Measurements from ENCODE around the gene KRT74.
"Not testable (repeated sequence)": the region's sequence is repeated elsewhere in the genome, so short reads cannot be mapped to it uniquely, and the experiment has no call there.

Gene KRT74

DNA sequence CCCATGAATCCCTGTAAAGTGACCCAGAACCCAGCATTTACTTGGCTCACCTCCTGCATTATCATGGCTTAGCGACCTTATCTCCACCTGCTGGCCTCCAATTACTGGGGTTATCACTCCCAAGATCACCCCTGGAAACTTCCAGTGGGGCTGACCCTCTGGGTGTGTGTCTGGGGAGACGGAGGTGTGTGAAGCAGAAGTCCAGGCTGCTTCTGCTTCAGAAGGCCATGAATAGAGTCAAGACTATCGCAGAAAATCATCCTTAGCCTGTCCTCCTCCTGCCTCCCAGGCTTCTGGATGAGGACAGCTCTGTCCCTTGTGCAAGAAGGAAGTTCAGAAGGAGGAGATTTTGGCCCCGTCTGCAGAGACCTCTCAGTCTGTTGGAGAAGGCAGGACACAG is 28.0 kb upstream of the KRT74 start:
- Histone ChIP-seq H3K27ac (ENCODE audit: low read depth, low read length) (no peak overlapping the region), H3K4me3 (ENCODE audit: low read depth, low read length) (no peak overlapping the region), H3K9ac (ENCODE audit: low read depth, low read length) (no peak overlapping the region), H3K27me3 (ENCODE audit: control insufficient read depth, insufficient read depth, low read length) (peaks cover 23% of the 10 kb centered on the region), H3K4me1 (ENCODE audit: control insufficient read depth, insufficient read depth, low read length) (no peaks in the 10 kb centered on the region), H3K9me3 (ENCODE audit: control insufficient read depth, insufficient read depth, low read length) (no peaks in the 10 kb centered on the region), H3K36me3 (ENCODE audit: control insufficient read depth, insufficient read depth, low read length) (no peaks in the 10 kb centered on the region)

GRCh38 chr12:52600941-52601481 is 27.4 kb upstream of the KRT74 start, which contains the start of gene KRT72:
Gene KRT72 (minus strand): TSS chr12:52601463. CDS start chr12:52601452, 11 bp downstream.
- peaks cover 23% of the 10 kb centered on the region for H3K27me3 ChIP-seq (ENCODE audit: control insufficient read depth, insufficient read depth, low read length)
- no peaks in the 10 kb centered on the region for H3K36me3 ChIP-seq (ENCODE audit: control insufficient read depth, insufficient read depth, low read length)
- H3K4me1 ChIP-seq (ENCODE audit: control insufficient read depth, insufficient read depth, low read length): no peaks in the 10 kb centered on the region
- H3K9ac ChIP-seq (ENCODE audit: low read depth, low read length): no peak within 1 kb of the TSS
- H3K4me3 ChIP-seq (ENCODE audit: low read depth, low read length): no peak within 1 kb of the TSS
- no peak within 1 kb of the TSS for H3K27ac ChIP-seq (ENCODE audit: low read depth, low read length)
- H3K9me3 ChIP-seq (ENCODE audit: control insufficient read depth, insufficient read depth, low read length): no peaks in the 10 kb centered on the region

DNA sequence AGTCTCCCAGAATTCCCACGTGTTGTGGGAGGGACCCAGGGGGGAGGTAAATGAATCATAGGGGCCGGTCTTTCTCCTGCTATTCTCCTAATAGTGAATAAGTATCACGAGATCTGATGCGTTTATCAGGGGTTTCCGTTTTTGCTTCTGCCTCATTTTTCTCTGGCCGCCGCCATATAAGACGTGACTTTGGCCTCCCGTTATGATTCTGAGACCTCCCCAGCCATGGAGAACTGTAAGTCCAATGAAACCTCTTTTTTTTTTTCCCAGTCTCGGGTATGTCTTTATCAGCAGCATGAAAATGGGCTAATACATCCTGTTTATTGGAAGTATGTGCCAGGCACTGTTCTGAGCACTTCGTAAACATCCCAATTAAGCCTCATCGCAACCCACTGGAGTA is 26.8 kb upstream of the KRT74 start:
- Histone ChIP-seq H3K9me3 (ENCODE audit: control insufficient read depth, insufficient read depth, low read length) (no peaks in the 10 kb centered on the region), H3K27ac (ENCODE audit: low read depth, low read length) (no peak overlapping the region), H3K4me3 (ENCODE audit: low read depth, low read length) (no peak overlapping the region), H3K36me3 (ENCODE audit: control insufficient read depth, insufficient read depth, low read length) (no peaks in the 10 kb centered on the region), H3K27me3 (ENCODE audit: control insufficient read depth, insufficient read depth, low read length) (peaks cover 23% of the 10 kb centered on the region), H3K9ac (ENCODE audit: low read depth, low read length) (no peak overlapping the region), H3K4me1 (ENCODE audit: control insufficient read depth, insufficient read depth, low read length) (no peaks in the 10 kb centered on the region)

GRCh38 chr12:52600071-52600470 is 26.4 kb upstream of the KRT74 start:
- Histone ChIP-seq H3K4me3 (ENCODE audit: low read depth, low read length) (no peak overlapping the region), H3K27ac (ENCODE audit: low read depth, low read length) (no peak overlapping the region), H3K9ac (ENCODE audit: low read depth, low read length) (no peak overlapping the region), H3K36me3 (ENCODE audit: control insufficient read depth, insufficient read depth, low read length) (no peaks in the 10 kb centered on the region), H3K4me1 (ENCODE audit: control insufficient read depth, insufficient read depth, low read length) (no peaks in the 10 kb centered on the region), H3K9me3 (ENCODE audit: control insufficient read depth, insufficient read depth, low read length) (no peaks in the 10 kb centered on the region), H3K27me3 (ENCODE audit: control insufficient read depth, insufficient read depth, low read length) (peaks cover 23% of the 10 kb centered on the region)

GRCh38 chr12:52598966-52599365 is 25.3 kb upstream of the KRT74 start:
- Histone ChIP-seq H3K27ac (ENCODE audit: low read depth, low read length) (no peak overlapping the region), H3K27me3 (ENCODE audit: control insufficient read depth, insufficient read depth, low read length) (peaks cover 23% of the 10 kb centered on the region)

DNA sequence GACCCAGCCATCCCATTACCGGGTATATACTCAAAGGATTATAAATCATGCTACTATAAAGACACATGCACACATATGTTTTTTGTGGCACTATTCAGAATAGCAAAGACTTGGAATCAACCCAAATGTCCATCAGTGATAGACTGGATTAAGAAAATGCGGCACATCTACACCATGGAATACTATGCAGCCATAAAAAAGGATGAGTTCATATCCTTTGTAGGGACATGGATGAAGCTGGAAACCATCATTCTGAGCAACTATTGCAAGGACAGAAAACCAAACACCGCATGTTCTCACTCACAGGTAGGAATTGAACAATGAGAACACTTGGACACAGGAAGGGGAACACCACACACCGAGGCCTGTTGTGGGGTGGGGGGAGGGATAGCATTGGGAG is 20.6 kb upstream of the KRT74 start:
- not testable (repeated sequence) for H3K36me3 ChIP-seq (ENCODE audit: control insufficient read depth, insufficient read depth, low read length); H3K9ac ChIP-seq (ENCODE audit: low read depth, low read length); H3K27me3 ChIP-seq (ENCODE audit: control insufficient read depth, insufficient read depth, low read length); H3K4me3 ChIP-seq (ENCODE audit: low read depth, low read length); H3K4me1 ChIP-seq (ENCODE audit: control insufficient read depth, insufficient read depth, low read length); H3K27ac ChIP-seq (ENCODE audit: low read depth, low read length)
- peaks cover 13% of the 10 kb centered on the region for H3K9me3 ChIP-seq (ENCODE audit: control insufficient read depth, insufficient read depth, low read length)

More at GRCh38 chr12:52598966-52599365, 25.3 kb upstream of the KRT74 start:
- H3K9me3 ChIP-seq (ENCODE audit: control insufficient read depth, insufficient read depth, low read length): no peaks in the 10 kb centered on the region
- no peaks in the 10 kb centered on the region for H3K36me3 ChIP-seq (ENCODE audit: control insufficient read depth, insufficient read depth, low read length)
- H3K4me3 ChIP-seq (ENCODE audit: low read depth, low read length): no peak overlapping the region
- H3K9ac ChIP-seq (ENCODE audit: low read depth, low read length): no peak overlapping the region
- no peaks in the 10 kb centered on the region for H3K4me1 ChIP-seq (ENCODE audit: control insufficient read depth, insufficient read depth, low read length)

GRCh38 chr12:52591521-52591920 is 17.9 kb upstream of the KRT74 start:
- Histone ChIP-seq H3K27ac (ENCODE audit: low read depth, low read length) (no peak overlapping the region), H3K27me3 (ENCODE audit: control insufficient read depth, insufficient read depth, low read length) (no peaks in the 10 kb centered on the region), H3K4me1 (ENCODE audit: control insufficient read depth, insufficient read depth, low read length) (no peaks in the 10 kb centered on the region), H3K4me3 (ENCODE audit: low read depth, low read length) (no peak overlapping the region), H3K9me3 (ENCODE audit: control insufficient read depth, insufficient read depth, low read length) (peaks cover 13% of the 10 kb centered on the region), H3K9ac (ENCODE audit: low read depth, low read length) (no peak overlapping the region), H3K36me3 (ENCODE audit: control insufficient read depth, insufficient read depth, low read length) (no peaks in the 10 kb centered on the region)

DNA sequence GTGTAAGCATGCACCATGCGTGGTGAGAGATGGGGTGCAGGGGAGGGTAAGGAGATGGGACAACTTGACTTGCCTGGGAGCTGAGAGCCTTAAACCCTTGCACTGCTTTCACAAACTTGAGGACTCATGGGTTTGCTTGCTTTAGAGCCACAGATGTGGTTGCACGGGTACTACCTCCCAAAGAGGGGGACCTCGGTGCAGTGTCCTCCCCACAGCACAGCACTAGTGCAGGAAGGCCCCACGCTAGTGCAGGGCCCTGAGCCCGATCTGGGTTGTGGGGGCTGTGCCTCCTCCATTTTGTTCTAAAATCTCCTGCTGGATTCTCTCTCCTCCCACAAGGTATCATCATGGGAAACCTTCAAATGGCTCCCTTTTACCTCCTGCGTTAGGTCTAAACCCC is 16.4 kb upstream of the KRT74 start:
- H3K27ac ChIP-seq (ENCODE audit: low read depth, low read length): no peak overlapping the region
- H3K4me1 ChIP-seq (ENCODE audit: control insufficient read depth, insufficient read depth, low read length): no peaks in the 10 kb centered on the region
- no peaks in the 10 kb centered on the region for H3K36me3 ChIP-seq (ENCODE audit: control insufficient read depth, insufficient read depth, low read length)
- H3K9ac ChIP-seq (ENCODE audit: low read depth, low read length): no peak overlapping the region
- H3K9me3 ChIP-seq (ENCODE audit: control insufficient read depth, insufficient read depth, low read length): peaks cover 13% of the 10 kb centered on the region
- no peak overlapping the region for H3K4me3 ChIP-seq (ENCODE audit: low read depth, low read length)
- H3K27me3 ChIP-seq (ENCODE audit: control insufficient read depth, insufficient read depth, low read length): no peaks in the 10 kb centered on the region

- no peaks in the 10 kb centered on the region for H3K27me3 ChIP-seq (ENCODE audit: control insufficient read depth, insufficient read depth, low read length)
- peaks cover 13% of the 10 kb centered on the region for H3K9me3 ChIP-seq (ENCODE audit: control insufficient read depth, insufficient read depth, low read length)
- H3K4me3 ChIP-seq (ENCODE audit: low read depth, low read length): no peak overlapping the region
Observed at GRCh38 chr12:52587563-52587962, 13.9 kb upstream of the KRT74 start.

DNA sequence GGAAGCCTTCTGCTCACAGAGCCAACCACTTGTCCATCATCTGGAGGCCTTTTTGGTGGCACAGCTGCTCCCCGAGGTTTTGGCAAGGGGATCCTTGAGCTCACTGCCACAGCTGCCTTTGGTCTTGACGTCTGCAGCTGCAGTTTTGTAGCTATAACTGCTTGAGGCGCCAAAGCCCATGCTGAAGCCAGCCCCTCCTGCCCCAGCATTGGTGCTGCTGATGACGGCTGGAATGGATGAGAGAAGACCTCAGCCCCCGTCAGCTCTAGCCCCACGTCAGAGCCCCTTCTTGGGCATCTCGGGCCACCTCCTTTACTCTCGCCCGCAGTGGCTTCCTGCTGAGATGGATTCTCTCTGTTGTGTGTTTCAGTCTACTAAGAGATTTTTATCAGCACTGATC is 12.3 kb upstream of the KRT74 start:
- Histone ChIP-seq H3K27ac (ENCODE audit: low read depth, low read length) (no peak overlapping the region), H3K4me3 (ENCODE audit: low read depth, low read length) (no peak overlapping the region), H3K27me3 (ENCODE audit: control insufficient read depth, insufficient read depth, low read length) (no peaks in the 10 kb centered on the region), H3K9ac (ENCODE audit: low read depth, low read length) (no peak overlapping the region), H3K9me3 (ENCODE audit: control insufficient read depth, insufficient read depth, low read length) (peaks cover 4% of the 10 kb centered on the region; the same call in 1 of the 2 replicates), H3K4me1 (ENCODE audit: control insufficient read depth, insufficient read depth, low read length) (no peaks in the 10 kb centered on the region), H3K36me3 (ENCODE audit: control insufficient read depth, insufficient read depth, low read length) (no peaks in the 10 kb centered on the region)

More at GRCh38 chr12:52587563-52587962, 13.9 kb upstream of the KRT74 start:
- Histone ChIP-seq H3K27ac (ENCODE audit: low read depth, low read length) (no peak overlapping the region), H3K9ac (ENCODE audit: low read depth, low read length) (no peak overlapping the region), H3K4me1 (ENCODE audit: control insufficient read depth, insufficient read depth, low read length) (no peaks in the 10 kb centered on the region), H3K36me3 (ENCODE audit: control insufficient read depth, insufficient read depth, low read length) (no peaks in the 10 kb centered on the region)

GRCh38 chr12:52585066-52585465 is 11.4 kb upstream of the KRT74 start:
- no peak overlapping the region for H3K9ac ChIP-seq (ENCODE audit: low read depth, low read length)
- no peaks in the 10 kb centered on the region for H3K36me3 ChIP-seq (ENCODE audit: control insufficient read depth, insufficient read depth, low read length)
- no peaks in the 10 kb centered on the region for H3K9me3 ChIP-seq (ENCODE audit: control insufficient read depth, insufficient read depth, low read length)
- no peak overlapping the region for H3K4me3 ChIP-seq (ENCODE audit: low read depth, low read length)
- H3K27ac ChIP-seq (ENCODE audit: low read depth, low read length): no peak overlapping the region
- H3K27me3 ChIP-seq (ENCODE audit: control insufficient read depth, insufficient read depth, low read length): no peaks in the 10 kb centered on the region
- H3K4me1 ChIP-seq (ENCODE audit: control insufficient read depth, insufficient read depth, low read length): no peaks in the 10 kb centered on the region
